Esophagus muscularis mucosa (tissue), 4 donors: ENCODE data around the gene NTRK2. TPM values are rescaled to one million over a fixed set of nuclear protein-coding genes. Genes with fewer than 3 reads are reported as not detected.

ENCODE experiments used
- DNase-seq: peaks from one replicate; pipeline ENCODE4 v3.0.0-alpha.2; 2017; ENCODE audit errors: extremely low spot score
- H3K27ac ChIP-seq, 4 donors: fragments of 200-600 bp; sonication (generic); replicated peaks in 1 of 4; 1 replicate in 3 of 4; 2 replicates in 1 of 4; pipeline ENCODE4 v1.5.1; 2016 to 2019; ENCODE audit warnings: mild to moderate bottlenecking in 1 of 4
- H3K27me3 ChIP-seq, 4 donors: fragments of 200-600 bp; sonication (generic); one replicate each; pipeline versions ENCODE4 v1.5.1 to v1.6.0; 2016 to 2019
- H3K36me3 ChIP-seq, 4 donors: fragments of 200-600 bp; sonication (generic); one replicate each; pipeline ENCODE4 v1.5.1; 2016 to 2019
- H3K4me1 ChIP-seq, 4 donors: fragments of 200-600 bp; sonication (generic); one replicate each; pipeline ENCODE4 v1.5.1; 2016 to 2019
- H3K4me3 ChIP-seq, 4 donors: fragments of 200-600 bp; sonication (generic); 1 replicate in 2 of 4; 2 replicates in 2 of 4; pipeline ENCODE4 v1.5.1; 2016 to 2019; ENCODE audit warnings: mild to moderate bottlenecking in 4 of 4, moderate library complexity in 1 of 4
- H3K9me3 ChIP-seq, 4 donors: fragments of 200-600 bp; sonication (generic); 1 replicate in 3 of 4; 2 replicates in 1 of 4; pipeline ENCODE4 v1.5.1; 2016 to 2019
- EP300 ChIP-seq: sonication (generic); formaldehyde crosslinking; IDR thresholded peaks from one replicate; pipeline ENCODE4 v1.6.1; 2017; ENCODE audit warnings: antibody characterized with exemption
- POLR2A ChIP-seq: fragments of 450-650 bp; IDR thresholded peaks from one replicate; pipeline ENCODE4 v1.6.1; 2017; ENCODE audit warnings: antibody characterized with exemption, moderate library complexity, mild to moderate bottlenecking, low read depth
- POLR2AphosphoS5 ChIP-seq, 2 donors: sonication (generic); formaldehyde crosslinking; IDR thresholded peaks; one replicate each; pipeline ENCODE4 v1.6.1; 2017; ENCODE audit warnings: antibody characterized with exemption in 2 of 2
- WGBS: methylation state at CpG from one replicate; pipeline ENCODE4 v1.1.5; 2018; 5-methylcytosine and 5-hydroxymethylcytosine counted together
- intact Hi-C: fragments of 100-400 bp; cut with DNase I; formaldehyde crosslinking; loops from one replicate; pipeline ENCODE4 v1.15.1; 2023
- total RNA-seq, 4 donors: library from RNA; depleted of rRNA; stranded (reverse); fragments of >200 nt; gene quantifications; one replicate each; pipeline versions ENCODE4 v1.1.0 to v1.2.1, GENCODE V29; 2016
- TF ChIP-seq, protein P1 (sequence below), 3 experiments: fragments of 200-600 bp in 2 of 3; fragments of 450-650 bp in 1 of 3; sonication (generic) in 2 of 3; IDR thresholded peaks; one replicate each; pipeline ENCODE4 v1.5.1; 2017 to 2019; ENCODE audit warnings: antibody characterized with exemption in 3 of 3, mild to moderate bottlenecking in 2 of 3, moderate library complexity in 1 of 3

The NTRK2 gene
- total RNA-seq, 4 donors from 2014 or later, result 1.2 to 6.3 (median 5.5) TPM

DNA sequence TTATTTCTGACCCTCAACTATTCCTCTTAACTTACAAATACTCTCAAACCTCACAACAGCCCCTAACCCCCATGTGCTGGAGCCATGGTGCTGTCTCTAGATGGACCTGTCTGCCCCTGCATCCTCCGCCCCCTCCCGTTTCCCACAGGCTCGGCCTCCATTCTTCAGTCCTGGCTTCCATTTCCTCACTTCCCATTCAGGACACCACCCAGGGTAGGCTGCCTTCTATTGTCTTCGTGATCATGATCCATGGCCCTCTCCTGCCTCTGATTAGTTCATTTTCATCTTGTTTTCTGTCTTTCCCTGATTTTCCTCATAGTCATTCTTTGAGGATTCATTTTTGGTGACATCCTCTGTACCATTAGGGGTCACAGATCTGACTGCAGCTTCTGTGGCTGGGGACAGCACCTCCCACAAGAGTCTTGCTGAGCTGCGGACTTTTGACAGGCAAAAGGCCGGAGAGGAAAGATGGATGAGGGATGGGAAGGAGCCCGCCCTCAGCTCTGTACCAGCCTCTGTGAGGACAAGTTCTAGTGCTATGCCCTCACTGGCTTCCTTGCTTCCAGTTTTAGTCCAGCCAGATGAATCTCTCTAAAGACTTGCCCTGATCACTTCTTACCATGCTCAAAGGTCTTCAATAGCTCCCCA, 255.8 kb downstream of the NTRK2 start:
- Histone ChIP-seq H3K36me3 (no peaks in the 10 kb centered on the region), H3K27ac (no peak overlapping the region), H3K4me3 (no peak overlapping the region), H3K27me3 (no peaks in the 10 kb centered on the region), H3K9me3 (no peaks in the 10 kb centered on the region), H3K4me1 (no peaks in the 10 kb centered on the region)
- 75% methylated on average over 7 of the region's 7 CpGs for WGBS
- DNase-seq, result no peak
- intact Hi-C loops, result no loop called here
- TF ChIP-seq, protein P1, sequence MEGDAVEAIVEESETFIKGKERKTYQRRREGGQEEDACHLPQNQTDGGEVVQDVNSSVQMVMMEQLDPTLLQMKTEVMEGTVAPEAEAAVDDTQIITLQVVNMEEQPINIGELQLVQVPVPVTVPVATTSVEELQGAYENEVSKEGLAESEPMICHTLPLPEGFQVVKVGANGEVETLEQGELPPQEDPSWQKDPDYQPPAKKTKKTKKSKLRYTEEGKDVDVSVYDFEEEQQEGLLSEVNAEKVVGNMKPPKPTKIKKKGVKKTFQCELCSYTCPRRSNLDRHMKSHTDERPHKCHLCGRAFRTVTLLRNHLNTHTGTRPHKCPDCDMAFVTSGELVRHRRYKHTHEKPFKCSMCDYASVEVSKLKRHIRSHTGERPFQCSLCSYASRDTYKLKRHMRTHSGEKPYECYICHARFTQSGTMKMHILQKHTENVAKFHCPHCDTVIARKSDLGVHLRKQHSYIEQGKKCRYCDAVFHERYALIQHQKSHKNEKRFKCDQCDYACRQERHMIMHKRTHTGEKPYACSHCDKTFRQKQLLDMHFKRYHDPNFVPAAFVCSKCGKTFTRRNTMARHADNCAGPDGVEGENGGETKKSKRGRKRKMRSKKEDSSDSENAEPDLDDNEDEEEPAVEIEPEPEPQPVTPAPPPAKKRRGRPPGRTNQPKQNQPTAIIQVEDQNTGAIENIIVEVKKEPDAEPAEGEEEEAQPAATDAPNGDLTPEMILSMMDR (IDR thresholded peaks at IDR 0.05), result no peak
- no peak for TF ChIP-seq POLR2AphosphoS5 (IDR thresholded peaks at IDR 0.05)

DNA sequence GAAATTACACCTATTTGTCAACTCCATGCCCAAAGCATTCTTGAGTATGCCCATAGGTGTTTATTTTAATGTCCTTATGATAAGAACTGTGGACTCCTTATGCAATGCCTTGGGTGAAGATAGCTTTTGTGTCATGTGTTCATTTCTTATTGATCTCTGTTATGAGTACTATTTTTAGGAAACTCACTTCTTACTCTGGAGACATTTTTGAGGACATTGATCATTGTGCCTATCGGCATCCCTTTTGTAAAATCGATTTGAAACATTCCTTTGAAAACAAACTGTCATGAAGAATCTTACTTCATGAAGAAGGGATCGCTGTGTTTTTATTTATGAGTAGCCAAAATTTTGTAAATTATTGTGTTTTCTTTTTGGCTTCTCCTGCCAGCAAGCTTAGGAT, 257.3 kb downstream of the NTRK2 start:
- no peaks in the 10 kb centered on the region for H3K36me3 ChIP-seq
- WGBS, result 91% methylated on average over 3 of the region's 3 CpGs
- intact Hi-C loops, result no loop called here
- H3K27ac ChIP-seq, result no peak overlapping the region
- no peak for DNase-seq
- no peak overlapping the region for H3K4me3 ChIP-seq
- no peaks in the 10 kb centered on the region for H3K27me3 ChIP-seq
- H3K9me3 ChIP-seq, result no peaks in the 10 kb centered on the region
- TF ChIP-seq, protein P1 (IDR thresholded peaks at IDR 0.05), result no peak
- TF ChIP-seq POLR2AphosphoS5 (IDR thresholded peaks at IDR 0.05) (no peak), POLR2A (no peak), EP300 (no peak)
- no peaks in the 10 kb centered on the region for H3K4me1 ChIP-seq

DNA sequence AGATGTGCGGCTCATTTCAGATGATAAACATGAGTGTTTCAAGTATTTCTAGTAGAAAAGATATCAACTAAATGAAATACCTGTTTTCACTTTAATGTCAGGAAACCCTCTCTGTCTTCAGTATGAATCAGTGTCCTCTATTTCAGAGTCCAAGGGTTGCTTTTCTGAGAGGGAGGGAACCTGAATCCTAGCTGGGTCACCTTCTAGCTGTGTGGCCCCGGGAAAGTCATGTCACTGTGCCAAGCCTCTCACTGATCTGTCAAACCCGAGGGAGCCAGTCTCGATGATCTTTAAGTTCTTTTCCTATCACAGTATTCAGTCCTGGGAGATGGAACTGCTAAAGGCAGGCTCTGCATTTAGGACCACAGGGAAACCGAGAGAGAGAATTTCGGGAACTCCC, 258.9 kb downstream of the NTRK2 start:
- H3K36me3 ChIP-seq, result no peaks in the 10 kb centered on the region
- intact Hi-C loops, result no loop called here
- TF ChIP-seq, protein P1 (IDR thresholded peaks at IDR 0.05), result no peak
- TF ChIP-seq POLR2A (no peak), POLR2AphosphoS5 (IDR thresholded peaks at IDR 0.05) (no peak), EP300 (no peak)

DNA sequence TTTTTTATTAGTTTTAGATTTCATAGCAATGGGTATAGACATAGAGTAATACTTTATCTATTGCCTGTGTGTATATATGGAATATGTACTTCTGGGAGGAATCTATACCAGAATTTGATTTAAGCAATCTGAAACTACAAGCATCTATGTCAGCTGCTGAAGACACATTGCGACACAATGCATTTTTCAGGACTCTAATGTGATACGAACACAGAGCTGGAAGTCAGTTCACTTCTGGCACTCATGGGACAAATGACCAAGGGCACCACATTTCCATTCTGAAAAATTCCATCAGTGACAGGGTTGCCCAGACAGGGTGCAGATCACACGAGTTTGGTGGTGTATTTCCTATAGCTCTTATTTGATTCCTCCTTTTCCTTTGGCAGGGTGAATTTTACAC, 259.5 kb downstream of the NTRK2 start:
- no peak overlapping the region for H3K27ac ChIP-seq
- no peaks in the 10 kb centered on the region for H3K4me1 ChIP-seq
- no peaks in the 10 kb centered on the region for H3K27me3 ChIP-seq
- no peaks in the 10 kb centered on the region for H3K36me3 ChIP-seq
- H3K9me3 ChIP-seq, result no peaks in the 10 kb centered on the region
- H3K4me3 ChIP-seq, result no peak overlapping the region
- intact Hi-C loops, result no loop called here
- DNase-seq, result no peak
- TF ChIP-seq, protein P1 (IDR thresholded peaks at IDR 0.05), result no peak
- TF ChIP-seq POLR2AphosphoS5 (IDR thresholded peaks at IDR 0.05) (no peak), EP300 (no peak), POLR2A (no peak)
- 94% methylated on average over 3 of the region's 3 CpGs for WGBS

More for the DNA sequence above, 258.9 kb downstream of the NTRK2 start:
- Histone ChIP-seq H3K27ac (no peak overlapping the region), H3K4me3 (no peak overlapping the region), H3K27me3 (no peaks in the 10 kb centered on the region), H3K9me3 (no peaks in the 10 kb centered on the region), H3K4me1 (no peaks in the 10 kb centered on the region)
- no peak for DNase-seq
- 87% methylated on average over 6 of the region's 6 CpGs for WGBS
